Stimulated activated memory B cell treated with anti-CD40 and anti-IgM and Interleukin-4, amounts not matched to agents 10 μg/mL and 1 μg/mL and 100 μg/mL, for 72 hours (primary cell): ENCODE data around the gene RAD18.
A peak's percentile ranks its signal among the peaks of the same experiment; 100 is the strongest.

Source experiments
- ATAC-seq: fragments of 150-1000 bp; cut with Tn5 transposase; 2 replicates; pipeline ENCODE4 v1.10.0; 2021
- H3K27ac Mint-ChIP-seq: one replicate; pipeline ENCODE4 v1.8.0; 2022; ENCODE audit warnings: mild to moderate bottlenecking, mixed read lengths
- H3K27me3 Mint-ChIP-seq: one replicate; pipeline ENCODE4 v1.8.0; 2022; ENCODE audit warnings: mixed read lengths
- H3K36me3 Mint-ChIP-seq: one replicate; pipeline ENCODE4 v1.8.0; 2022; ENCODE audit warnings: mixed read lengths
- H3K4me1 Mint-ChIP-seq: one replicate; pipeline ENCODE4 v1.8.0; 2022; ENCODE audit warnings: mixed read lengths
- H3K4me3 Mint-ChIP-seq: one replicate; pipeline ENCODE4 v1.8.0; 2022; ENCODE audit warnings: mild to moderate bottlenecking, moderate library complexity, mixed read lengths
- H3K9me3 Mint-ChIP-seq: one replicate; pipeline ENCODE4 v1.8.0; 2022; ENCODE audit warnings: mixed read lengths

Gene RAD18

DNA sequence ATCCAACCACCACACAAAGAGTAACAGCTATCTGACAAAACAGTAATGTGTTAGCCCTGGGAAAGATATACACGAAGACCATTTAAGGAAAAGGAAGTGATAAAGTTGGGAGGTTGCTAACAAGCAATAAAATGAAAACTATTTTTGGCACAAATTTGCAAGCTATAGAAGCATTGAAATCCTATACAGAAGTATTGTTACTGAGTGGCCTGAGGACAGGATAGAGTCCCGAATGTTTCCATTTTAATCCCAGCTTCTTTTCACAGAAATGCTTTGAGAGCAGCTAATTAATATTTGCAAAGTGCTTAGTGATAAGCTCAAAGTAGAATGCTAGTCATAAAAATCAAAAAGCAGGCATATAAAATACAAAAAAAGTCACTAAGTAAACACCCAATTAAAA, 51.5 kb downstream of the RAD18 start:
- H3K27me3 Mint-ChIP-seq: no peaks in the 10 kb centered on the region
- peaks cover 69% of the 10 kb centered on the region for H3K36me3 Mint-ChIP-seq
- H3K4me1 Mint-ChIP-seq: no peaks in the 10 kb centered on the region
- H3K27ac Mint-ChIP-seq: no peak overlapping the region
- no peak overlapping the region for H3K4me3 Mint-ChIP-seq
- H3K9me3 Mint-ChIP-seq: no peaks in the 10 kb centered on the region
- ATAC-seq: no peak

DNA sequence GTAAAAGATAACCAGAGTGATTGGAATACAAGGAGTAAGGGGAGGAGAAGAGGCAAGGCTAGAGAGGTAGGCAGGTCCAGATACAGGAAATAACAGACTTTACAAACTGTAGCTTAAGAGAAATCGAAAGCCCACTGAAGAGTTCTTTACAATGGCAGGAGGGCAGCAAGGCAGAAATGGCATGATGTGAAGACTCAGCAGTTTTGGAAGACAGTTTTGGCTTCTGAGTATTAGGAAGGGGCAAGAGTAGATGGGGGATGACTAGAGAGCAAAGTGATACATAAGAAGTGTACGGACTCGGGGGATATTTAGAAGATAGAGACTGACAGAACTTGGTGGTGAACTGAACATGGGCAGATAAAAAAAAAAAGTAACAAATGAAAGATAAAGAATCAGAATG, 54.1 kb downstream of the RAD18 start:
- no peak for ATAC-seq
- Mint-ChIP-seq H3K4me3 (no peak overlapping the region), H3K36me3 (peaks cover 77% of the 10 kb centered on the region), H3K27ac (no peak overlapping the region), H3K4me1 (no peaks in the 10 kb centered on the region), H3K9me3 (no peaks in the 10 kb centered on the region), H3K27me3 (no peaks in the 10 kb centered on the region)

DNA sequence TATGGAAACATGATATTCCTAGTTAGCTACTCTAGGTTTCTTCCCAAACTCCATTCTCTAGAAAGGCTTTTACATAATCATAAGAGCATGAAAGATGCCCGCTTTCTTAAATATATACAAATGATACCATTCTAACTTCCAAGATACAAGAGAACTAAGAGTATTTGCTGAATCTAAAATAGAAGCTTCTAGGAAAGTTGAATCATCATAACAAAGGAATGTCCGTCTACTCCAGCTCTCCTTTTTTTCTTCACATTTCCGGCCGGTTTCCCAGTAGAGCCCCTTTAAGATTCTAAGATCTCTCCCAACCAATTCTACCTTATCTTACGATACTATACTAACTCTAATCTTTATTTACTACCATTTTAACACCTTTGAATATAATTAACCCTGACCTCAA, 60.1 kb downstream of the RAD18 start:
- Mint-ChIP-seq H3K36me3 (peaks cover 77% of the 10 kb centered on the region), H3K4me1 (no peaks in the 10 kb centered on the region), H3K27ac (no peak overlapping the region), H3K27me3 (no peaks in the 10 kb centered on the region), H3K9me3 (no peaks in the 10 kb centered on the region), H3K4me3 (no peak overlapping the region)
- ATAC-seq: no peak

DNA sequence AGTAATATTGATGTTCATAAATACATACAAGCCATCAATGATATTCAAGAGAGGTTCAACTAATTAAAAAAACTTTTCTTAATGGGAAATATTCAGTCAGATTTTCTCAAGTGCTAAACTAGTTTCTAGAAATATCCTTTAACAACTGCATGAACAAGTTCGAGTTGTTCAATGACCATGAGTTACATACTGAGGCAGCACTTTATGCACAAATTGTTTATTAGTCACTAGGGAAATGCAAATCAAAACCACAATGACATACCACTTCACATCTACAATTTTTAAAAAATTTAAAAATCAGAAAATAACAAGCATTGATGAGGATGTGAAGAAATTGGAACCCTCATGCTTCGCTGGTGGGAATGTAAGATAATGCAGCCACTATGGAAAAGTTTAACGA, 62.4 kb downstream of the RAD18 start:
- Mint-ChIP-seq H3K27ac (no peak overlapping the region), H3K9me3 (no peaks in the 10 kb centered on the region), H3K4me1 (no peaks in the 10 kb centered on the region), H3K36me3 (peaks cover 77% of the 10 kb centered on the region), H3K4me3 (no peak overlapping the region), H3K27me3 (no peaks in the 10 kb centered on the region)
- no peak for ATAC-seq

DNA sequence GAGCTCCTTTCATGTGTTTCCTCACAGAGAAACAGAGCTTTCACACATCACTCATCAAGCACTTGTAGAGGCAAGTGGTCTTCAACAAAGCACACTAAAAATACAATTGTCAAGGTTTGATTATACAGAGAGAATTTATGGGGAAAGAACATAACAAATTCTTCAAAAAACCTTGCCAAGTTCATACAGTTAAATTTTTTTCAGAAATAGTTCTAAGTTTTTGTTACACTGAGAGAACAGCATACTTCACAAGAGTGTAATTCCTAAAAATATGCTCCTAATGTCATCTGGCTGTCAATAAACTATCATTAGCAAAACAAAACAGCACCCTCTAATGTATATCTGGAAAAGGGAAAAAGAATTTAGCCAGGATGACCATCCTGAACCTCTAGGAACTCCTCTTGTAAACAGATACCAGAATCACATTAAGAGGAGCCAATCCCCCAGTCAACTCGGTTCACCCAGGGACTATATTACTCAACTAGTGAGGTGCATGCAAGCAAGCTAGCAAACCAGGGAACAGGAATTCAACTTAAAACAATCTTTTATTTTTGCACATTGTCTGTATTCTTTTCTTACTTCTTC, 63.3 kb downstream of the RAD18 start:
- H3K27ac Mint-ChIP-seq: no peak overlapping the region
- no peaks in the 10 kb centered on the region for H3K9me3 Mint-ChIP-seq
- no peaks in the 10 kb centered on the region for H3K27me3 Mint-ChIP-seq
- no peak overlapping the region for H3K4me3 Mint-ChIP-seq
- H3K36me3 Mint-ChIP-seq: peaks cover 74% of the 10 kb centered on the region
- no peaks in the 10 kb centered on the region for H3K4me1 Mint-ChIP-seq
- ATAC-seq: no peak

DNA sequence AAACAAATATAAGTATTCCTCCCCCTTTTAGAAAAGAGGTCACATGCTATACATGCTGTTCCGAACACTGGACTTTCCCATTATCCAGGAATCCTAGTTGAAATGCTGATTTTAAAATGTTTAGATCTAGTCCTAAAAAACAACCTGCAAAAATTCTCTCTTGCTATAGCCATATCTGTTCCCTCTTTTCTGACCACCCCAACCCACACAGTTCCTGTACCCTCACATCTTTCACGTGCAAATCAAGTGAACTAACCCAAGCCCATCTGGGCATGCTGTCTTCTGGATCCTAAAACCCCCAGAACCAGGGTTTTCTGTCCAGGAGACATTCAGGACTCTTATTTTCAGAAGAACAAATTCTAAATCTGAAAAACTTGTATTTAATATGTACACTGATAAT, 67.4 kb downstream of the RAD18 start:
- peaks cover 67% of the 10 kb centered on the region for H3K36me3 Mint-ChIP-seq
- no peak overlapping the region for H3K27ac Mint-ChIP-seq
- H3K9me3 Mint-ChIP-seq: no peaks in the 10 kb centered on the region
- H3K4me3 Mint-ChIP-seq: no peak overlapping the region
- ATAC-seq: no peak
- H3K4me1 Mint-ChIP-seq: no peaks in the 10 kb centered on the region
- no peaks in the 10 kb centered on the region for H3K27me3 Mint-ChIP-seq

DNA sequence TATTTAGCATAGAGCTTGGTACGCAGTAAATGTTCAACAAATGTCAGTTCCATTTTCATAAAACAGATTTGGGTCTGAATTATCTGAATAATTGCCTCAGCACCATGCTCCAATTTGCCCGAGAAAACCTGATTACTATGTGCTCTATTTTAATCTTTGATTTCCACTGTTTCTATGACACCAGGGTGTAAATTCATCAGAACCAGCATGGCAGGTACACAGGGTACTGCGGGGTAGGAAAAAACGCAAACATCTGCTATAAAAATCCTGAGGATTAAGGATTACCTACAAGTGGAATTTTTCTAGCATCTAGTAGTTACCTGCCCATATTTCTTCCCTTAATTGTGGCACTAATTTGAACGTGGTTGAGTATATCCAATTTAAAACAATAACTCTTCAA, 70.3 kb downstream of the RAD18 start:
- Mint-ChIP-seq H3K4me1 (no peaks in the 10 kb centered on the region), H3K9me3 (no peaks in the 10 kb centered on the region), H3K27me3 (no peaks in the 10 kb centered on the region), H3K36me3 (peaks cover 67% of the 10 kb centered on the region), H3K27ac (no peak overlapping the region), H3K4me3 (no peak overlapping the region)
- no peak for ATAC-seq

- no peak for ATAC-seq
- no peak overlapping the region for H3K27ac Mint-ChIP-seq
- no peaks in the 10 kb centered on the region for H3K27me3 Mint-ChIP-seq
- peaks cover 67% of the 10 kb centered on the region for H3K36me3 Mint-ChIP-seq
- H3K9me3 Mint-ChIP-seq: no peaks in the 10 kb centered on the region
- no peaks in the 10 kb centered on the region for H3K4me1 Mint-ChIP-seq
- no peak overlapping the region for H3K4me3 Mint-ChIP-seq
These were observed 71.5 kb downstream of the RAD18 start for GRCh38 chr3:8891774-8892173.

DNA sequence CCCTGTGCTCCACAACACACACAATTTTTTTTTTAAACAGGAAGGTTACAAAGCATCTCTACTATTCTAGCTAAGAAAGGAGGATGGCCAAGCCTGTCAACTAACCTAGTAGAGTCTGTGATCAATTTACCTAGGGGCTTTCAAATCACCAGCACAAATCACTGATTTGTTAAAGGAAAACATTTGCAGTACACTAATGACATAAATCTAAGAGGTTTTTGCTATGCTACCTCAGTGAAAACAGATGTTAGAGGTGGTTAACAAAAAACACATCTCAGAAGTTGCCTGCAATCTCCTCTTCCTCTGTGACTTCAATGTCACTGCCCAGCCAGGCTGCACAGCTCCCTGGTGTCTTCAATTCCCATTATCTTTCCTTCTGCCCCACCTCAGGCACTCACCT, 72.0 kb downstream of the RAD18 start:
- peaks cover 67% of the 10 kb centered on the region for H3K36me3 Mint-ChIP-seq
- no peak overlapping the region for H3K27ac Mint-ChIP-seq
- no peak overlapping the region for H3K4me3 Mint-ChIP-seq
- no peak for ATAC-seq
- H3K9me3 Mint-ChIP-seq: no peaks in the 10 kb centered on the region
- H3K27me3 Mint-ChIP-seq: no peaks in the 10 kb centered on the region
- H3K4me1 Mint-ChIP-seq: no peaks in the 10 kb centered on the region

- Mint-ChIP-seq H3K36me3 (peaks cover 72% of the 10 kb centered on the region), H3K27ac (no peak overlapping the region), H3K4me3 (no peak overlapping the region), H3K9me3 (no peaks in the 10 kb centered on the region), H3K27me3 (no peaks in the 10 kb centered on the region), H3K4me1 (no peaks in the 10 kb centered on the region)
- no peak for ATAC-seq
These were observed 74.9 kb downstream of the RAD18 start for GRCh38 chr3:8888301-8888915.

DNA sequence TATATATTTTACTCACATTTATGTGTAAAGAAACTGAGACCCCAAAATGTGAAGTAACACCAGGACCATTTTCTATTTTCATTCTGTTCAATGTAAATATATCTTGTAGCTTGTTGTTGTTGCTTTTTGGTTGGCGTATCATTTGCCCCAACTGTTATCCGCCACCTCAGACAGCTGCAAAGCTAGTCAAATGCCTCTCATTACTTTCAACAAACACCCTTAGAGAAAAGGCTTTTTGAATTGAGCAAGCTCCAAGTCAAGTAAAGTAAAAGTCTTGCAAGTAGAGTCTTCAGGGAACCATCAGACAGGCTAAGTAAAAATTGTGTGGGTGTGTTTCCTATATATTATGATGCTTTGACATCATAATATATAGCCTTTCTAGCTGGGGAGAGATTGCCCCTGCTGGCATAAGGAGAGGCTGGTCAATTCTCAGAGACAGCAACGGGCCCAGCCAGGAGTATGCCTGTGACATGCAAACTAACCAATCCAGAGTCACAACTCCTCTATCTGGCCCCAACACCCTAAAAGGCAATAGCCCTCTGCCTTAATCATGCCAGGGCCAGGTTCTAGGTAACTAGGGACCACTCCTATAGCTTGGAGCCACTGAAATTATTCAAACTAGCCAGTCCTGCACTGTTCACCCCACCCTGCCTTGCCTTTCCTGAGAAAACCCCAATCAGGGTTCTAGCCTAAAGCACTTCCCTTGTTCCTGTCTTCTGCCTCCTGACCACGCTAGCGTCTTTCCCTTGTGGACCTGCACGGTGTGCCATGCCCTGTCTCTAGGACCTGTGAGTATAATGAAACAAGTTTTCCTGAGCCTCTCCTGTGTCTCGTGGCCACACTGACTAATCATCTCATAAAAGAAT, 75.6 kb downstream of the RAD18 start:
- no peak overlapping the region for H3K4me3 Mint-ChIP-seq
- H3K27ac Mint-ChIP-seq: no peak overlapping the region
- H3K36me3 Mint-ChIP-seq: peaks cover 78% of the 10 kb centered on the region
- H3K9me3 Mint-ChIP-seq: no peaks in the 10 kb centered on the region
- peaks cover 5% of the 10 kb centered on the region for H3K4me1 Mint-ChIP-seq
- ATAC-seq: no peak
- no peaks in the 10 kb centered on the region for H3K27me3 Mint-ChIP-seq

- Mint-ChIP-seq H3K4me1 (peaks cover 16% of the 10 kb centered on the region), H3K4me3 (no peak overlapping the region), H3K9me3 (no peaks in the 10 kb centered on the region), H3K36me3 (peaks cover 85% of the 10 kb centered on the region), H3K27ac (no peak overlapping the region), H3K27me3 (no peaks in the 10 kb centered on the region)
- no peak for ATAC-seq
These were observed 76.7 kb downstream of the RAD18 start for GRCh38 chr3:8886546-8886945.

GRCh38 chr3:8885536-8886316, 77.5 kb downstream of the RAD18 start:
- Mint-ChIP-seq H3K9me3 (no peaks in the 10 kb centered on the region), H3K27me3 (no peaks in the 10 kb centered on the region), H3K4me3 (no peak overlapping the region), H3K27ac (no peak overlapping the region), H3K36me3 (peaks cover 81% of the 10 kb centered on the region), H3K4me1 (peaks cover 16% of the 10 kb centered on the region)
- no peak for ATAC-seq

- H3K27ac Mint-ChIP-seq: no peak overlapping the region
- ATAC-seq: no peak
- peaks cover 82% of the 10 kb centered on the region for H3K36me3 Mint-ChIP-seq
- H3K27me3 Mint-ChIP-seq: no peaks in the 10 kb centered on the region
- no peak overlapping the region for H3K4me3 Mint-ChIP-seq
- H3K9me3 Mint-ChIP-seq: no peaks in the 10 kb centered on the region
- peaks cover 16% of the 10 kb centered on the region for H3K4me1 Mint-ChIP-seq
These were observed 78.5 kb downstream of the RAD18 start for GRCh38 chr3:8884630-8885290.

- peak; percentile 78 for ATAC-seq
- H3K36me3 Mint-ChIP-seq: peaks cover 76% of the 10 kb centered on the region
These were observed 80.6 kb downstream of the RAD18 start for GRCh38 chr3:8882642-8883041.

More at GRCh38 chr3:8882642-8883041, 80.6 kb downstream of the RAD18 start:
- no peaks in the 10 kb centered on the region for H3K9me3 Mint-ChIP-seq
- H3K27ac Mint-ChIP-seq: peak overlapping the region; percentile 69
- peaks cover 16% of the 10 kb centered on the region for H3K4me1 Mint-ChIP-seq
- no peaks in the 10 kb centered on the region for H3K27me3 Mint-ChIP-seq
- H3K4me3 Mint-ChIP-seq: no peak overlapping the region
